K562 (cell line): ENCODE measurements around the gene DUSP10. TPM values are rescaled to one million over a fixed set of nuclear protein-coding genes. Genes with fewer than 3 reads are reported as not detected.

Source experiments
- ATAC-seq: fragments of 200-7000 bp; cut with Tn5 transposase; 3 replicates; pipeline ENCODE4 v1.9.1; 2020; ENCODE audit warnings: moderate library complexity
- BruUV-seq: library from RNA; stranded (reverse); fragments of 400-500 nt; replicated peaks from 2 replicates; lab custom pipeline; 2021; lab: Mats Ljungman, UMichigan
- CTCF ChIA-PET: fragments of 300-600 bp; formaldehyde crosslinking; extraction: SDS; loops from one replicate; lab custom pipeline; 2021; ENCODE audit warnings: low intra/inter-chr PET ratio; lab: Yijun Ruan, JAX
- POLR2A ChIA-PET: fragments of 300-600, 350-650 bp; sonication (Branson Sonifier 250); formaldehyde crosslinking; extraction: SDS; loops from one replicate; lab custom pipeline; 2021; ENCODE audit warnings: antibody characterized with exemption, inconsistent platforms; lab: Yijun Ruan, JAX
- DNase-seq, 4 experiments: peaks; one replicate each; pipeline versions ENCODE4 v3.0.0 to v3.0.0-alpha.2; 2011 to 2018; ENCODE audit warnings: low spot score in 3 of 4, mixed read lengths in 3 of 4; ENCODE audit errors: extremely low read depth in 1 of 4
- FAIRE-seq: peaks from 2 replicates; lab custom pipeline; 2011; peaks lifted over from hg19 to GRCh38; lab: Jason Lieb, UNC
- H2AFZ ChIP-seq: 2 replicates; pipeline ENCODE4 v1.6.0; 2011; ENCODE audit warnings: low read depth, low read length, control low read depth, inconsistent platforms
- H3K27ac ChIP-seq: fragments of 200-600 bp; 3 replicates; pipeline ENCODE4 v1.8.0; 2011; ENCODE audit warnings: low read depth, mild to moderate bottlenecking, control low read depth, inconsistent platforms, low read length, moderate library complexity, mixed read lengths; ENCODE audit errors: extremely low read depth
- H3K27me3 ChIP-seq, 2 experiments: fragments of 300-600 bp in 1 of 2; 2 replicates in 1 of 2; 3 replicates in 1 of 2; pipeline versions ENCODE4 v1.6.0 to v1.8.0; 2011; ENCODE audit warnings: inconsistent platforms in 2 of 2, low read length in 2 of 2, mild to moderate bottlenecking in 1 of 2, mixed read lengths in 1 of 2, moderate library complexity in 1 of 2; ENCODE audit not compliant: control insufficient read depth in 2 of 2, insufficient read depth in 2 of 2
- H3K36me3 ChIP-seq: fragments of 300-600 bp; 3 replicates; pipeline ENCODE4 v1.8.0; 2011; ENCODE audit warnings: mild to moderate bottlenecking, low read length, inconsistent platforms; ENCODE audit not compliant: control insufficient read depth, insufficient read depth
- H3K4me1 ChIP-seq, 2 experiments: fragments of 200-600 bp in 1 of 2; replicated peaks in 1 of 2; 2 replicates in 1 of 2; 3 replicates in 1 of 2; pipeline versions ENCODE4 v1.5.1 to v1.8.0; 2011; ENCODE audit warnings: inconsistent platforms in 2 of 2, low read length in 2 of 2, mild to moderate bottlenecking in 1 of 2, mixed read lengths in 1 of 2, moderate library complexity in 1 of 2; ENCODE audit not compliant: control insufficient read depth in 2 of 2, insufficient read depth in 2 of 2
- H3K4me2 ChIP-seq: 2 replicates; pipeline ENCODE4 v1.6.1; 2011; ENCODE audit warnings: low read length, control low read depth, inconsistent platforms, mixed read lengths; ENCODE audit not compliant: insufficient read depth
- H3K4me3 ChIP-seq: fragments of 200-600 bp; sonication (generic), shearing (Covaris generic); 2 replicates; pipeline ENCODE4 v1.5.1; 2016; ENCODE audit warnings: control low read depth, inconsistent platforms
- H3K79me2 ChIP-seq: fragments of 200-600 bp; 3 replicates; pipeline ENCODE4 v1.8.0; 2011; ENCODE audit warnings: low read length, inconsistent platforms; ENCODE audit not compliant: control insufficient read depth, insufficient read depth
- H3K9ac ChIP-seq, 2 experiments: 2 replicates each; pipeline versions ENCODE4 v1.6.0 to v1.6.1; 2011; ENCODE audit warnings: low read depth in 2 of 2, low read length in 2 of 2, control low read depth in 1 of 2, inconsistent platforms in 1 of 2, mild to moderate bottlenecking in 1 of 2, mixed read lengths in 1 of 2; ENCODE audit not compliant: insufficient read depth in 1 of 2
- H3K9me1 ChIP-seq: one replicate; pipeline ENCODE4 v1.6.0; 2011; ENCODE audit warnings: inconsistent platforms, mild to moderate bottlenecking, low read length, moderate library complexity; ENCODE audit not compliant: control insufficient read depth, insufficient read depth
- H3K9me3 ChIP-seq: replicated peaks from 2 replicates; pipeline ENCODE4 v1.5.1; 2011; ENCODE audit warnings: low read depth, low read length, inconsistent platforms; ENCODE audit not compliant: control insufficient read depth, insufficient read depth
- H4K20me1 ChIP-seq: replicated peaks from 2 replicates; pipeline ENCODE4 v1.6.1; 2011; ENCODE audit warnings: low read length, inconsistent platforms, mixed read lengths; ENCODE audit not compliant: control insufficient read depth, insufficient read depth
- CC2D1A ChIP-seq: fragments of 450-650 bp; IDR thresholded peaks from 2 replicates; pipeline ENCODE4 v1.6.1; 2017; ENCODE audit warnings: mild to moderate bottlenecking
- DPF2 ChIP-seq: fragments of 450-650 bp; IDR thresholded peaks from 2 replicates; pipeline ENCODE4 v1.6.1; 2016
- EGR1 ChIP-seq: fragments of 450-650 bp; conservative IDR thresholded peaks from 2 replicates; pipeline ENCODE4 v1.6.1; 2017; ENCODE audit warnings: mild to moderate bottlenecking
- GABPA ChIP-seq: fragments of 200-800 bp; sonication (Bioruptor generic); conservative IDR thresholded peaks from 2 replicates; pipeline ENCODE4 v1.6.1; 2016; ENCODE audit warnings: low read depth, missing genetic modification characterization, missing compliant biosample characterization
- GTF2A2 ChIP-seq: IDR thresholded peaks from 2 replicates; pipeline ENCODE4 v1.6.1; 2016; ENCODE audit warnings: mild to moderate bottlenecking, missing genetic modification characterization, missing compliant biosample characterization
- HIVEP1 ChIP-seq: fragments of 250-450 bp; sonication (Bioruptor Pico); IDR thresholded peaks from 2 replicates; pipeline ENCODE4 v1.4.0; 2020; ENCODE audit warnings: mild to moderate bottlenecking
- PCBP2 ChIP-seq: fragments of 200-400 bp; formaldehyde crosslinking; IDR thresholded peaks from 2 replicates; pipeline ENCODE4 v1.6.1; 2018; ENCODE audit warnings: low read length, low read depth, mild to moderate bottlenecking, moderate library complexity; ENCODE audit not compliant: poor library complexity, severe bottlenecking
- ZBTB12 ChIP-seq: fragments of 250-450 bp; sonication (Bioruptor Pico); IDR thresholded peaks from 2 replicates; pipeline ENCODE4 v1.4.0; 2020
- whole genome bisulfite sequencing: fragments of 100-300 bp; shearing (Covaris generic); methylation state at CpG from one replicate; pipeline ENCODE4 v1.1.6; 2016; ENCODE audit warnings: low coverage, mixed read lengths; ENCODE audit not compliant: insufficient coverage; ENCODE audit errors: missing lambda C conversion rate; 5-methylcytosine and 5-hydroxymethylcytosine counted together
- in situ Hi-C: fragments of 300-500 bp; cut with MboI; formaldehyde crosslinking; loops from 4 replicates; pipeline ENCODE4 v1.15.0; 2018; ENCODE audit warnings: inconsistent platforms, mixed read lengths
- intact Hi-C: fragments of 100-400 bp; cut with micrococcal nuclease; formaldehyde crosslinking; loops from 2 replicates; pipeline ENCODE4 v1.14.2; 2022
- polyA plus RNA-seq, 8 experiments: library from polyadenylated mRNA; depleted of rRNA in 4 of 8; stranded (reverse) in 5 of 8; unstranded in 3 of 8; fragments of >200 nt; fragmentation: Nextera tagmentation in 2 of 8; fragmentation: Illumina TruSeq in 1 of 8; extraction: Ambion mirVana in 2 of 8; extraction: Trizol in 1 of 8; gene quantifications; 2 replicates each; pipeline versions ENCODE4 v1.2.1 to v1.2.3, GENCODE V29; 2011 to 2014; ENCODE audit warnings: inconsistent platforms in 1 of 8, missing spikeins in 1 of 8
- total RNA-seq, 7 experiments: library from RNA; depleted of rRNA in 6 of 7; stranded (reverse); fragments of >200 nt in 6 of 7; fragmentation: Illumina TruSeq in 2 of 7; extraction: Trizol in 2 of 7; gene quantifications; 2 replicates each; pipeline versions ENCODE4 v1.2.1 to v1.2.3, GENCODE V29; 2011 to 2021; ENCODE audit warnings: low replicate concordance in 1 of 7

DUSP10 gene
- total and polyA plus RNA-seq, 9 of the 15 experiments (the other 6 are each of a cell fraction or from before 2014, with no cell fraction given): 1.7 to 8.3 (median 6.1) TPM

- no peak for FAIRE-seq
These were observed 21.3 kb downstream of the DUSP10 start for GRCh38 chr1:221720545-221720944.

More at GRCh38 chr1:221720545-221720944, 21.3 kb downstream of the DUSP10 start:
- POLR2A ChIA-PET: interaction anchor here (0.6 to 1.8 kb wide), 3 partner anchors 9 to 96 kb away, joined by 3 to 7 read pairs (median 3); no protein-coding TSS in a partner anchor
- ATAC-seq (no peak), DNase-seq (no peak)
- Histone ChIP-seq H3K9me1 (no peaks in the 10 kb centered on the region), H3K27ac (no peak overlapping the region), H4K20me1 (no peaks in the 10 kb centered on the region), H3K9ac (no peak overlapping the region), H3K9me3 (peaks cover 4% of the 10 kb centered on the region; the same call in 1 of the 2 replicates), H3K4me2 (no peak overlapping the region), H2AFZ (no peak overlapping the region), H3K36me3 (peaks cover 5% of the 10 kb centered on the region; the same call in 1 of the 3 replicates), H3K27me3 (no peaks in the 10 kb centered on the region)
- intact Hi-C loops (no loop called here), in situ Hi-C loops (no loop called here)
- WGBS: 69% methylated on average over 2 of the region's 2 CpGs
- CTCF ChIA-PET: no interaction called here
- BruUV-seq: no TSS peak
- no peak for TF ChIP-seq ZBTB12 (CRISPR knock-in tag)
- no peak for TF ChIP-seq CC2D1A
- TF ChIP-seq EGR1: no peak
- TF ChIP-seq GTF2A2 (tag): no peak
- no peak for TF ChIP-seq GABPA (tag)
- no peak for TF ChIP-seq DPF2
- TF ChIP-seq PCBP2: no peak
- TF ChIP-seq HIVEP1 (CRISPR knock-in tag): no peak
- TF ChIP-seq, all 486 proteins: peak for 0
- Histone ChIP-seq H3K4me1 (peaks cover 8 to 84% of the 10 kb centered on the region in 2 experiments), H3K4me3 (no peak overlapping the region), H3K79me2 (peaks cover 24% of the 10 kb centered on the region)
